Kidney (tissue), 14 donors: Measurements from ENCODE around the gene CD3D. TPM values are rescaled to one million over a fixed set of nuclear protein-coding genes. Genes with fewer than 3 reads are reported as not detected.

Source experiments
- DNase-seq, 5 donors: peaks; one replicate each; pipeline ENCODE4 v3.0.0-alpha.2; 2013 to 2020
- FAIRE-seq: peaks from 2 replicates; lab custom pipeline; 2012; peaks lifted over from hg19 to GRCh38; lab: Jason Lieb, UNC
- H3K27ac ChIP-seq, 2 donors: one replicate each; pipeline ENCODE4 v1.7.0; 2013; ENCODE audit warnings: low read depth in 2 of 2, low read length in 2 of 2, inconsistent platforms in 1 of 2
- H3K27me3 ChIP-seq: one replicate; pipeline ENCODE4 v1.7.1; 2013; ENCODE audit warnings: low read length, inconsistent platforms; ENCODE audit not compliant: control insufficient read depth, insufficient read depth
- H3K36me3 ChIP-seq, 3 donors: one replicate each; pipeline versions ENCODE4 v1.7.0 to v1.7.1; 2013; ENCODE audit warnings: low read length in 3 of 3, control low read depth in 1 of 3, inconsistent platforms in 1 of 3; ENCODE audit not compliant: insufficient read depth in 3 of 3, control insufficient read depth in 2 of 3
- H3K4me1 ChIP-seq, 3 donors: one replicate each; pipeline versions ENCODE4 v1.7.0 to v1.7.1; 2013; ENCODE audit warnings: low read length in 3 of 3, inconsistent platforms in 1 of 3, low read depth in 1 of 3; ENCODE audit not compliant: control insufficient read depth in 2 of 3, insufficient read depth in 2 of 3
- H3K4me3 ChIP-seq, 3 donors: one replicate each; pipeline versions ENCODE4 v1.7.0 to v1.8.1; 2013; ENCODE audit warnings: low read length in 3 of 3, control low read depth in 1 of 3, inconsistent platforms in 1 of 3
- H3K9ac ChIP-seq, 3 donors: one replicate each; pipeline versions ENCODE4 v1.7.0 to v1.7.1; 2013; ENCODE audit warnings: low read length in 3 of 3, control low read depth in 1 of 3, inconsistent platforms in 1 of 3
- H3K9me3 ChIP-seq, 3 donors: one replicate each; pipeline versions ENCODE4 v1.7.0 to v1.7.1; 2013; ENCODE audit warnings: low read length in 3 of 3, control low read depth in 1 of 3, inconsistent platforms in 1 of 3; ENCODE audit not compliant: control insufficient read depth in 2 of 3, insufficient read depth in 1 of 3
- CTCF ChIP-seq: IDR thresholded peaks from 3 replicates; pipeline ENCODE4 v1.5.1; 2012; ENCODE audit warnings: mild to moderate bottlenecking, moderate library complexity, borderline replicate concordance; ENCODE audit not compliant: insufficient read depth; ENCODE audit errors: extremely low read depth
- intact Hi-C: fragments of 100-400 bp; cut with DNase I; formaldehyde crosslinking; loops from one replicate; pipeline ENCODE4 v1.11.1; 2022
- polyA plus RNA-seq: library from polyadenylated mRNA; stranded (reverse); fragments of 350-450 nt; fragmentation: Illumina TruSeq; extraction: RNeasy Lipid Tissue Mini Kit (QIAGEN cat#74804); gene quantifications from one replicate; pipeline ENCODE4 v1.2.3, GENCODE V29; 2014; ENCODE audit warnings: low read depth, low replicate concordance; ENCODE audit not compliant: insufficient read depth
- total RNA-seq: library from RNA; stranded (reverse); fragmentation: NEBNext Ultra II Directional; extraction: Animal tissue kit (Norgen Biotek cat#: 25700); gene quantifications from one replicate; pipeline ENCODE4 v1.2.1, GENCODE V29; 2021
- donor health status: control.
- donor health status: control.
- donor health status: control.
- donor health status: control.
- donor health status: control.
- donor health status: DM: yes; HTN: yes; CAD: no.
- donor health status: Normal renal cell carcinoma (clear cell type).

The CD3D gene
- total and polyA plus RNA-seq, 2 donors from 2014 or later = 1.4 to 8.7 TPM

- no peak for DNase-seq
- Histone ChIP-seq H3K4me1 (no peaks in the 10 kb centered on the region), H3K4me3 (no peak overlapping the region)
Measured at GRCh38 chr11:118339281-118339961, 3.1 kb downstream of the CD3D start.

GRCh38 chr11:118338637-118339061 is 3.9 kb downstream of the CD3D start:
- intact Hi-C loops = no loop called here
- no peak for FAIRE-seq
- DNase-seq = peak in 2 of 5 donors; percentile 10 to 79
- Histone ChIP-seq H3K27me3 (no peaks in the 10 kb centered on the region), H3K4me1 (no peaks in the 10 kb centered on the region), H3K27ac (no peak overlapping the region), H3K36me3 (no peaks in the 10 kb centered on the region), H3K9ac (no peak overlapping the region), H3K4me3 (no peak overlapping the region), H3K9me3 (no peaks in the 10 kb centered on the region)
- TF ChIP-seq CTCF = no peak

More at GRCh38 chr11:118339281-118339961, 3.1 kb downstream of the CD3D start:
- no peak for FAIRE-seq
- no peak for TF ChIP-seq CTCF
- Histone ChIP-seq H3K36me3 (no peaks in the 10 kb centered on the region), H3K9ac (no peak overlapping the region), H3K9me3 (no peaks in the 10 kb centered on the region), H3K27ac (no peak overlapping the region), H3K27me3 (no peaks in the 10 kb centered on the region)
- intact Hi-C loops = no loop called here

- Histone ChIP-seq H3K27ac (no peak overlapping the region), H3K36me3 (no peaks in the 10 kb centered on the region), H3K4me1 (no peaks in the 10 kb centered on the region), H3K9me3 (no peaks in the 10 kb centered on the region), H3K9ac (no peak overlapping the region), H3K4me3 (no peak overlapping the region), H3K27me3 (no peaks in the 10 kb centered on the region)
- intact Hi-C loops = no loop called here
- no peak for TF ChIP-seq CTCF
- FAIRE-seq (no peak), DNase-seq (no peak)
Measured at GRCh38 chr11:118334745-118335144, 7.8 kb downstream of the CD3D start.
